ENCODE measurements around the gene WNT10A. TPM values are rescaled to one million over a fixed set of nuclear protein-coding genes. Genes with fewer than 3 reads are reported as not detected.
A peak's percentile ranks its signal among the peaks of the same experiment; 100 is the strongest.

The WNT10A gene
- total RNA-seq, 1 experiment from 2014 or later, result 0.10 TPM

GRCh38 chr2:218852911-218853667 lies 27.6 kb upstream of the WNT10A start:
- H3K4me1 ChIP-seq, result peaks cover 28% of the 10 kb centered on the region
- no peaks in the 10 kb centered on the region for H3K9me3 ChIP-seq (replicated peaks)
- no peaks in the 10 kb centered on the region for H3K27me3 ChIP-seq
- no peak overlapping the region for H3K4me3 ChIP-seq
- H3K36me3 ChIP-seq, result no peaks in the 10 kb centered on the region
- peak; percentile 56 to 78 for DNase-seq
- no peak overlapping the region for H3K27ac ChIP-seq

GRCh38 chr2:218853766-218854165 lies 26.9 kb upstream of the WNT10A start:
- Histone ChIP-seq H3K4me3 (no peak overlapping the region), H3K27me3 (no peaks in the 10 kb centered on the region; the same call in 1 of the 2 replicates), H3K36me3 (no peaks in the 10 kb centered on the region), H3K27ac (no peak overlapping the region), H3K9me3 (replicated peaks) (no peaks in the 10 kb centered on the region), H3K4me1 (peaks cover 28% of the 10 kb centered on the region)
- no peak for DNase-seq

GRCh38 chr2:218854860-218855259 lies 25.8 kb upstream of the WNT10A start:
- Histone ChIP-seq H3K4me1 (peaks cover 25% of the 10 kb centered on the region), H3K9me3 (replicated peaks) (no peaks in the 10 kb centered on the region), H3K4me3 (no peak overlapping the region), H3K27me3 (peaks cover 5% of the 10 kb centered on the region; the same call in 1 of the 2 replicates), H3K27ac (no peak overlapping the region), H3K36me3 (no peaks in the 10 kb centered on the region)
- DNase-seq, result no peak

GRCh38 chr2:218855305-218856166 lies 25.1 kb upstream of the WNT10A start:
- Histone ChIP-seq H3K9me3 (replicated peaks) (no peaks in the 10 kb centered on the region), H3K27me3 (peaks cover 12% of the 10 kb centered on the region; the same call in 1 of the 2 replicates), H3K27ac (no peak overlapping the region), H3K36me3 (no peaks in the 10 kb centered on the region), H3K4me1 (peaks cover 31% of the 10 kb centered on the region), H3K4me3 (no peak overlapping the region)
- DNase-seq, result peak in 1 of 2 experiments; percentile 29

GRCh38 chr2:218856167-218856895 lies 24.3 kb upstream of the WNT10A start:
- Histone ChIP-seq H3K4me3 (no peak overlapping the region), H3K4me1 (peaks cover 31% of the 10 kb centered on the region), H3K9me3 (replicated peaks) (no peaks in the 10 kb centered on the region), H3K27me3 (peaks cover 12% of the 10 kb centered on the region; the same call in 1 of the 2 replicates), H3K36me3 (no peaks in the 10 kb centered on the region), H3K27ac (no peak overlapping the region)
- peak; percentile 38 to 59 for DNase-seq

GRCh38 chr2:218856896-218857243 lies 23.8 kb upstream of the WNT10A start:
- H3K4me3 ChIP-seq, result no peak overlapping the region
- peaks cover 31% of the 10 kb centered on the region for H3K4me1 ChIP-seq
- no peak for DNase-seq
- no peaks in the 10 kb centered on the region for H3K9me3 ChIP-seq (replicated peaks)
- H3K27me3 ChIP-seq, result peaks cover 12% of the 10 kb centered on the region; the same call in 1 of the 2 replicates
- H3K27ac ChIP-seq, result no peak overlapping the region
- H3K36me3 ChIP-seq, result no peaks in the 10 kb centered on the region

- Histone ChIP-seq H3K27ac (no peak overlapping the region), H3K27me3 (peaks cover 12% of the 10 kb centered on the region; the same call in 1 of the 2 replicates), H3K4me3 (no peak overlapping the region), H3K36me3 (no peaks in the 10 kb centered on the region), H3K4me1 (peaks cover 31% of the 10 kb centered on the region), H3K9me3 (replicated peaks) (no peaks in the 10 kb centered on the region)
- DNase-seq, result peak; percentile 41 to 46
These were observed 23.1 kb upstream of the WNT10A start for GRCh38 chr2:218857371-218858137.

- no peaks in the 10 kb centered on the region for H3K9me3 ChIP-seq (replicated peaks)
- H3K4me3 ChIP-seq, result no peak overlapping the region
- no peak for DNase-seq
- no peak overlapping the region for H3K27ac ChIP-seq
- H3K4me1 ChIP-seq, result peaks cover 31% of the 10 kb centered on the region
- H3K36me3 ChIP-seq, result no peaks in the 10 kb centered on the region
- peaks cover 12% of the 10 kb centered on the region; the same call in 1 of the 2 replicates for H3K27me3 ChIP-seq
These were observed 22.6 kb upstream of the WNT10A start for GRCh38 chr2:218858138-218858445.

GRCh38 chr2:218858671-218859555 lies 21.7 kb upstream of the WNT10A start:
- H3K4me1 ChIP-seq, result peaks cover 31% of the 10 kb centered on the region
- no peaks in the 10 kb centered on the region for H3K36me3 ChIP-seq
- peaks cover 12% of the 10 kb centered on the region; the same call in 1 of the 2 replicates for H3K27me3 ChIP-seq
- no peak overlapping the region for H3K27ac ChIP-seq
- peak overlapping the region; percentile 22; the same call in 1 of the 2 replicates for H3K4me3 ChIP-seq
- no peaks in the 10 kb centered on the region for H3K9me3 ChIP-seq (replicated peaks)
- DNase-seq, result no peak

GRCh38 chr2:218859556-218859987 lies 21.1 kb upstream of the WNT10A start, which contains the start of gene WNT6:
TSS of gene WNT6 (plus strand) at chr2:218859805. CDS start at chr2:218860038, 233 bp downstream.
- Histone ChIP-seq H3K4me1 (peaks cover 31% of the 10 kb centered on the region), H3K9me3 (replicated peaks) (no peaks in the 10 kb centered on the region), H3K4me3 (peak within 1 kb of the TSS; percentile 49), H3K27ac (no peak within 1 kb of the TSS), H3K36me3 (no peaks in the 10 kb centered on the region), H3K27me3 (peaks cover 12% of the 10 kb centered on the region; the same call in 1 of the 2 replicates)
- DNase-seq, result peak in 1 of 2 experiments; percentile 29

- H3K9me3 ChIP-seq (replicated peaks), result no peaks in the 10 kb centered on the region
- no peaks in the 10 kb centered on the region for H3K36me3 ChIP-seq
- DNase-seq, result peak in 1 of 2 experiments; percentile 22
- H3K27me3 ChIP-seq, result peaks cover 12% of the 10 kb centered on the region; the same call in 1 of the 2 replicates
- H3K4me1 ChIP-seq, result peaks cover 30% of the 10 kb centered on the region
- no peak overlapping the region for H3K27ac ChIP-seq
- H3K4me3 ChIP-seq, result peak overlapping the region; percentile 49
These were observed 20.4 kb upstream of the WNT10A start for GRCh38 chr2:218859988-218860831.

GRCh38 chr2:218860950-218861381 lies 19.7 kb upstream of the WNT10A start:
- Histone ChIP-seq H3K4me1 (peaks cover 22% of the 10 kb centered on the region), H3K36me3 (no peaks in the 10 kb centered on the region), H3K9me3 (replicated peaks) (no peaks in the 10 kb centered on the region), H3K27me3 (peaks cover 12% of the 10 kb centered on the region; the same call in 1 of the 2 replicates), H3K27ac (no peak overlapping the region), H3K4me3 (no peak overlapping the region)
- peak; percentile 94 to 98 for DNase-seq

All from SJCRH30 (cell line).